Activated CD8-positive, alpha-beta T cell treated with anti-CD3 and anti-CD28 coated beads for 36 hours (primary cell): ENCODE data around the gene ERBB2. TPM values are rescaled to one million over a fixed set of nuclear protein-coding genes. Genes with fewer than 3 reads are reported as not detected.

Source experiments
- ATAC-seq: fragments of 200-7000 bp; cut with Tn5 transposase; one replicate; pipeline ENCODE4 v1.10.0; 2021; ENCODE audit warnings: mild to moderate bottlenecking, moderate library complexity
- CTCF ChIA-PET: fragments of 350-600 bp; sonication (Branson Sonifier 250); formaldehyde crosslinking; loops from one replicate; lab custom pipeline; 2021; ENCODE audit warnings: antibody characterized with exemption; lab: Charles Lee
- POLR2A ChIA-PET: fragments of 350-600 bp; sonication (Branson Sonifier 250); formaldehyde crosslinking; loops from one replicate; lab custom pipeline; 2021; ENCODE audit warnings: antibody characterized with exemption; lab: Charles Lee
- DNase-seq: peaks from one replicate; pipeline ENCODE4 v3.0.0-alpha.2; 2020
- H3K27ac Mint-ChIP-seq: one replicate; pipeline ENCODE4 v1.8.0; 2021; ENCODE audit warnings: mild to moderate bottlenecking, mixed read lengths
- H3K27me3 Mint-ChIP-seq: one replicate; pipeline ENCODE4 v1.8.0; 2021; ENCODE audit warnings: mixed read lengths
- H3K36me3 Mint-ChIP-seq: one replicate; pipeline ENCODE4 v1.8.0; 2021; ENCODE audit warnings: low read depth, mixed read lengths
- H3K4me1 Mint-ChIP-seq: one replicate; pipeline ENCODE4 v1.8.0; 2021; ENCODE audit warnings: low read depth, mixed read lengths
- H3K4me3 Mint-ChIP-seq: one replicate; pipeline ENCODE4 v1.8.0; 2021; ENCODE audit warnings: mild to moderate bottlenecking, moderate library complexity, mixed read lengths
- H3K9me3 Mint-ChIP-seq: one replicate; pipeline ENCODE4 v1.8.0; 2021; ENCODE audit warnings: mixed read lengths
- intact Hi-C: fragments of 100-400 bp; cut with micrococcal nuclease; formaldehyde crosslinking; loops from one replicate; pipeline ENCODE4 v1.10.0; 2022
- total RNA-seq, 2 experiments: library from RNA; stranded (reverse); gene quantifications; one replicate each; pipeline ENCODE4 v1.2.3, GENCODE V29; 2021
- TF ChIP-seq, protein P1 (sequence below): fragments of 200-600 bp; IDR thresholded peaks from one replicate; pipeline ENCODE4 v1.8.0; 2022; ENCODE audit warnings: antibody characterized with exemption, mild to moderate bottlenecking

ERBB2 gene
- total RNA-seq, 2 experiments from 2014 or later = 5.2 TPM

DNA sequence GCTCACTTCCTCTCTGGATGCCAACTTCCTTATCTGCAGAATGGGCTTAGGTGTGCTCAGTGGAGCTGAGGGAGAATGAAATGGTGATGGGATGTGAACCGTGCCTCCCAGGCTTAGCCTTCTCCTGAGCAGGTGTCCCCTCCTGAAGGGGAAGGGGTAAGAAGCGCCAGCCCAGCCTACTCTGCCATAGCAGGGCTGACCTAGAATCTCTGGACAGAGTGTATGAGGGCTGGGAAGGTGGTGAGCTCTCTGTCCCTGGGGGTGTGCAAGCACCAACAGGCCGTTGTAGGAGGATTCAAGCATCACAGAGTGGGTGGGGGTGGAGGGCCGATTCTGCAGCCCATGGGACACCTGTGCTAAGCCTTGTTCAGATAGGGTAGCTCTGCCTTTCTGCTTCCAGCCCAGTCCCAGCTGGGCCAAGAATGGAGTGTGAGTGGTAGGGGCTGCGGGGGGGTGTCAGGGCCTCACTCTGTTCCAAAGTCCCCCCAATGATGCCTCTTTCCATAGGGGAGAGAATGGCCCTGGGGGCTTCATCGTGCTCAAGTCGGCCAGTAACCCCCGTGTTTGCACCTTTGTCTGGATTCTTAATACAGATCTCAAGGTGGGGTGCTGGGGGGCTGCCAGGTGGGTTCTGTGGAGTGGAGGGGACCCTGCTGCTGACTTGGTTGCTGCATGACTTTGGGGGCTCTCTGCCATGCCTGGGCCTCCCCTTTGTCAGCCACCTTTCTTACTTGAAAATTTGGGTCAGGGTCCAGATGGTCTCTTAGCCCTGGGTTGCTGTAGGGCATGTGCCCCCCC lies 37.9 kb upstream of the ERBB2 start:
- ChIA-PET POLR2A (interaction anchor here (0.8 kb wide), 1 partner anchor 13 kb away, joined by 3 read pairs; no protein-coding TSS in a partner anchor), CTCF (interaction anchor here (0.8 kb wide), 1 partner anchor 8 kb away, joined by 3 read pairs; no protein-coding TSS in a partner anchor)
- H3K4me3 Mint-ChIP-seq = no peak overlapping the region
- peaks cover under 1% of the 10 kb centered on the region for H3K36me3 Mint-ChIP-seq
- peaks cover 3% of the 10 kb centered on the region for H3K27me3 Mint-ChIP-seq
- H3K27ac Mint-ChIP-seq = no peak overlapping the region
- H3K9me3 Mint-ChIP-seq = no peaks in the 10 kb centered on the region
- ATAC-seq (no peak), DNase-seq (no peak)
- TF ChIP-seq, protein P1, sequence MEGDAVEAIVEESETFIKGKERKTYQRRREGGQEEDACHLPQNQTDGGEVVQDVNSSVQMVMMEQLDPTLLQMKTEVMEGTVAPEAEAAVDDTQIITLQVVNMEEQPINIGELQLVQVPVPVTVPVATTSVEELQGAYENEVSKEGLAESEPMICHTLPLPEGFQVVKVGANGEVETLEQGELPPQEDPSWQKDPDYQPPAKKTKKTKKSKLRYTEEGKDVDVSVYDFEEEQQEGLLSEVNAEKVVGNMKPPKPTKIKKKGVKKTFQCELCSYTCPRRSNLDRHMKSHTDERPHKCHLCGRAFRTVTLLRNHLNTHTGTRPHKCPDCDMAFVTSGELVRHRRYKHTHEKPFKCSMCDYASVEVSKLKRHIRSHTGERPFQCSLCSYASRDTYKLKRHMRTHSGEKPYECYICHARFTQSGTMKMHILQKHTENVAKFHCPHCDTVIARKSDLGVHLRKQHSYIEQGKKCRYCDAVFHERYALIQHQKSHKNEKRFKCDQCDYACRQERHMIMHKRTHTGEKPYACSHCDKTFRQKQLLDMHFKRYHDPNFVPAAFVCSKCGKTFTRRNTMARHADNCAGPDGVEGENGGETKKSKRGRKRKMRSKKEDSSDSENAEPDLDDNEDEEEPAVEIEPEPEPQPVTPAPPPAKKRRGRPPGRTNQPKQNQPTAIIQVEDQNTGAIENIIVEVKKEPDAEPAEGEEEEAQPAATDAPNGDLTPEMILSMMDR = no peak
- intact Hi-C loops = no loop called here
- peaks cover 19% of the 10 kb centered on the region for H3K4me1 Mint-ChIP-seq

DNA sequence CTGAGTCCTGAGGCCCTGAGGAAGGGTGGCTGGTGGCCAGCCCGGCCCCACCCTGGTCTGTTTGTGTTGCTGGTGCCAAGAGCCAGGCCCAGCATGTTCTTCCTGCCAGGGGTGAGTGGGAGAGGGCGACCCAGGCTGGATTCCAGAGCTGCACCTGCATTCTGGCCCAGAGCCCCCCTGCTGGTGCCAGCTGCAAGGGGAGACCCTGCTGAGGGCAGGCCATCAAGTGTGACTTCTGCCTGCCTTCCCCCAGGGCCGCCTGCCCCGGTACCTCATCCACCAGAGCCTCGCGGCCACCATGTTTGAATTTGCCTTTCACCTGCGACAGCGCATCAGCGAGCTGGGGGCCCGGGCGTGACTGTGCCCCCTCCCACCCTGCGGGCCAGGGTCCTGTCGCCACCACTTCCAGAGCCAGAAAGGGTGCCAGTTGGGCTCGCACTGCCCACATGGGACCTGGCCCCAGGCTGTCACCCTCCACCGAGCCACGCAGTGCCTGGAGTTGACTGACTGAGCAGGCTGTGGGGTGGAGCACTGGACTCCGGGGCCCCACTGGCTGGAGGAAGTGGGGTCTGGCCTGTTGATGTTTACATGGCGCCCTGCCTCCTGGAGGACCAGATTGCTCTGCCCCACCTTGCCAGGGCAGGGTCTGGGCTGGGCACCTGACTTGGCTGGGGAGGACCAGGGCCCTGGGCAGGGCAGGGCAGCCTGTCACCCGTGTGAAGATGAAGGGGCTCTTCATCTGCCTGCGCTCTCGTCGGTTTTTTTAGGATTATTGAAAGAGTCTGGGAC lies 37.1 kb upstream of the ERBB2 start:
- H3K27ac Mint-ChIP-seq = no peak overlapping the region
- H3K9me3 Mint-ChIP-seq = no peaks in the 10 kb centered on the region
- CTCF ChIA-PET = interaction anchor here (0.8 to 1.1 kb wide), 2 partner anchors 9 kb away, joined by 3 read pairs; no protein-coding TSS in a partner anchor
- no peak overlapping the region for H3K4me3 Mint-ChIP-seq
- DNase-seq (no peak), ATAC-seq (no peak)
- intact Hi-C loops = no loop called here
- POLR2A ChIA-PET = no interaction called here
- H3K27me3 Mint-ChIP-seq = peaks cover 4% of the 10 kb centered on the region
- TF ChIP-seq, protein P1 = no peak
- H3K4me1 Mint-ChIP-seq = peaks cover 18% of the 10 kb centered on the region
- H3K36me3 Mint-ChIP-seq = no peaks in the 10 kb centered on the region

DNA sequence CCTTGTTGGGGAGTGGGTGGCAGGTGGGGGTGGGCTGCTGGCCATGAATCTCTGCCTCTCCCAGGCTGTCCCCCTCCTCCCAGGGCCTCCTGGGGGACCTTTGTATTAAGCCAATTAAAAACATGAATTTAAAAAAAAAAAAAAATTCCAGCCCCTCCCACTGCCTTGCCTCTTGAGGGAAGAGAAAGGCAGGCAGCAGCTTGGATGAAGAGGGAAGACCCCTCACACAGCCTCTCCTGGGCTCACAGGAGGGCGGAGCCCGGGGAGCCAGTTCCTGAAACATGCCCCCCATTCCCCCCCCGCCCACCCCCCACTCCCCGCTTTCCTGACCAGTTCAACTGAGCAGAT lies 36.5 kb upstream of the ERBB2 start:
- Mint-ChIP-seq H3K9me3 (no peaks in the 10 kb centered on the region), H3K27ac (no peak overlapping the region), H3K4me3 (no peak overlapping the region), H3K4me1 (peaks cover 14% of the 10 kb centered on the region), H3K27me3 (peaks cover 4% of the 10 kb centered on the region), H3K36me3 (no peaks in the 10 kb centered on the region)
- CTCF ChIA-PET = interaction anchor here (1.1 to 12.7 kb wide), 2 partner anchors 9 to 10 kb away, joined by 3 to 146 read pairs; no protein-coding TSS in a partner anchor
- ATAC-seq = no peak
- intact Hi-C loops = no loop called here
- POLR2A ChIA-PET = no interaction called here
- TF ChIP-seq, protein P1 = no peak
- no peak for DNase-seq

DNA sequence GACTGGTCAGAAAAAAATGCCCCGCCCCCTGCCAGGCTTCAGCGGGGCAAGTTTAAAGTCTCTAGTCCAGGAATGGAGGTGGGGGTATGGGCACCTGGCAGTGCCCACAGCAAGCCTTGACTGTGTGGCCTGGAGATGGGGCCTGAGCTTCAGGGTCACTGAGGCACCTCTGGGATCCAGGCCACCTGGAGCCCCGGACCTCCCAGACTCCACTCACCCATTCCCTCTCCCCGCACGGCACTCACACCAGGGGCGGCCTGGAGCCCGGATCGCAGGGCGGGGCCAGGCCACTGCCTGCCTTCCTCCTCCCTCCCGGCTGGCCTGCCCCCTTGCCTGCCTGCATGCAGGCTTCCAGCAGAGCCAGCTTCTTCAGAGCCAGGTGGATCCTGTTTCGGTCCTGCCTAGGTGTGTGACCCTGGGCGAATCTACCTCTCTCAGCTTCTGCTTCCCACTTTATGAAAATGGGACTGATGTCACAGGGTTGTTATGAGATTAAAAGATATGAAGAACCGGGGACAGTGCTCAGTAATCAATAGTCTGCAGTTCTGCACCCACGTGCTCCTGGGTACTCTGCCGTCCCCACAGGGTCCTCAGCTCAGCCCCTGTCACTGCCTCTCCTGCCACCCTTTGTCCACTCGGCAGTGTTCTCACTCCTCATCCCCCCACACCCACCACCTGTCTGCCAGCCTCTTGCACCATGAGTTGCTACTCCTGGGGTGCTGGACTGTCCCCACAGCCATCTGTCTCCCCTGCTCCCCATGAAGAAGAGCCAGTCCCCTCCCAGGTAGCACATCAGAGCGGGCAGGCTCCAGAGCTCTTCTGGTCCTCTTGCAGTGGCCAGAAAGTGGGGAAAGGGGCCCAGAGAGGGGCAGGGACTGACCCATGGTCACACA lies 35.9 kb upstream of the ERBB2 start:
- CTCF ChIA-PET = interaction anchor here (1.1 to 12.7 kb wide), 3 partner anchors 8 to 42 kb away, joined by 3 to 146 read pairs (median 132); no protein-coding TSS in a partner anchor
- Mint-ChIP-seq H3K9me3 (no peaks in the 10 kb centered on the region), H3K4me3 (no peak overlapping the region), H3K36me3 (no peaks in the 10 kb centered on the region), H3K4me1 (peaks cover 13% of the 10 kb centered on the region), H3K27ac (no peak overlapping the region), H3K27me3 (peaks cover 9% of the 10 kb centered on the region)
- POLR2A ChIA-PET = no interaction called here
- ATAC-seq = no peak
- no peak for DNase-seq
- TF ChIP-seq, protein P1 = no peak
- intact Hi-C loops = no loop called here
